ENCODE data around the gene LIME1. TPM values are rescaled to one million over a fixed set of nuclear protein-coding genes. Genes with fewer than 3 reads are reported as not detected.

Gene LIME1
- total and polyA plus RNA-seq, 10 of the 15 experiments (the other 5 are each of a cell fraction or from before 2014, with no cell fraction given) = 0.35 to 154 (median 49.9) TPM

- no peaks in the 10 kb centered on the region for H3K79me2 ChIP-seq (ENCODE audit: control insufficient read depth, insufficient read depth, low read length)
- H3K27ac ChIP-seq (ENCODE audit: control insufficient read depth, insufficient read depth) = no peak overlapping the region
- WGBS (ENCODE audit: insufficient coverage, insufficient replicate concordance, low lambda C conversion rate, missing lambda C conversion rate) = 70% methylated on average over 38 of the region's 38 CpGs
- H3K27me3 ChIP-seq (replicated peaks in 1 of 2; ENCODE audit: control insufficient read depth in 2 of 2, insufficient read depth in 2 of 2, low read length in 1 of 2) = no peaks in the 10 kb centered on the region
- no peak overlapping the region for H2AFZ ChIP-seq (ENCODE audit: control insufficient read depth, low read depth, low read length)
- H3K4me3 ChIP-seq = no peak overlapping the region
- H4K20me1 ChIP-seq (ENCODE audit: control insufficient read depth, insufficient read depth) = no peaks in the 10 kb centered on the region
- no peak overlapping the region for H3K9ac ChIP-seq (ENCODE audit: control insufficient read depth, insufficient read depth, low read length)
- ChIA-PET SMC1A (ENCODE audit: uncharacterized antibody, unreplicated experiment) (no interaction called here), POLR2A (interaction anchor here (0.6 to 0.7 kb wide), 2 partner anchors 15 to 190 kb away, joined by 4 to 6 read pairs; no protein-coding TSS in a partner anchor), RAD21 (ENCODE audit: unreplicated experiment) (no interaction called here), CTCF (no interaction called here)
- no peak for FAIRE-seq
- no peak overlapping the region for H3K4me2 ChIP-seq (ENCODE audit: control insufficient read depth, insufficient read depth)
- intact Hi-C loops (cut with micrococcal nuclease; ENCODE audit: unreplicated experiment) (no loop called here), in situ Hi-C loops (cut with MboI) (no loop called here)
- H3K9me3 ChIP-seq (replicated peaks; ENCODE audit: control insufficient read depth, insufficient read depth, low read length) = no peaks in the 10 kb centered on the region
- no TSS peak for BruUV-seq (replicated peaks)
- TF ChIP-seq CHD1 (IDR thresholded peaks at IDR 0.05; ENCODE audit: low read depth, low read length) (no peak), PML (IDR thresholded peaks at IDR 0.05; ENCODE audit: low read length) (no peak), NR2C2 (IDR thresholded peaks at IDR 0.05; ENCODE audit: borderline replicate concordance, control insufficient read depth, insufficient read length, low read depth) (no peak), STAT3 (IDR thresholded peaks at IDR 0.05; ENCODE audit: low read depth, low read length) (no peak), RAD21 (IDR thresholded peaks at IDR 0.05; ENCODE audit: insufficient read depth, low read depth, low read length) (no peak), REST (IDR thresholded peaks at IDR 0.05; ENCODE audit: low read depth, low read length) (no peak), PRDM15 (CRISPR knock-in tag; IDR thresholded peaks at IDR 0.05) (no peak), ETV6 (conservative IDR thresholded peaks at IDR 0.05 in 1 of 2, IDR thresholded peaks at IDR 0.05 in 1 of 2; ENCODE audit: borderline replicate concordance in 1 of 2, low read depth in 1 of 2) (no peak), MTA2 (IDR thresholded peaks at IDR 0.05; ENCODE audit: low read depth) (no peak), SP1 (IDR thresholded peaks at IDR 0.05; ENCODE audit: low read depth, low read length) (no peak), PBX3 (IDR thresholded peaks at IDR 0.05; ENCODE audit: insufficient replicate concordance, low read depth, low read length) (no peak), POLR2AphosphoS5 (IDR thresholded peaks at IDR 0.05; ENCODE audit: low read length) (no peak)
- no peaks in the 10 kb centered on the region for H3K4me1 ChIP-seq (ENCODE audit: control insufficient read depth, insufficient read depth, low read length)
- H3K36me3 ChIP-seq (ENCODE audit: control insufficient read depth in 2 of 2, insufficient read depth in 2 of 2, low read length in 1 of 2) = no peaks in the 10 kb centered on the region
- no peak for ATAC-seq
- DNase-seq (ENCODE audit: low read depth, low spot score) = no peak
These were observed 30.4 kb downstream of the LIME1 start for GRCh38 chr20:63766695-63767426.

Measured in GM12878 (cell line).